ENCODE results near the gene KIF1B.
"Not testable (repeated sequence)": the region's sequence is repeated elsewhere in the genome, so short reads cannot be mapped to it uniquely, and the experiment has no call there.

KIF1B gene

GRCh38 chr1:10398278-10398733 lies 187.9 kb downstream of the KIF1B start:
- DNase-seq, result no peak

DNA sequence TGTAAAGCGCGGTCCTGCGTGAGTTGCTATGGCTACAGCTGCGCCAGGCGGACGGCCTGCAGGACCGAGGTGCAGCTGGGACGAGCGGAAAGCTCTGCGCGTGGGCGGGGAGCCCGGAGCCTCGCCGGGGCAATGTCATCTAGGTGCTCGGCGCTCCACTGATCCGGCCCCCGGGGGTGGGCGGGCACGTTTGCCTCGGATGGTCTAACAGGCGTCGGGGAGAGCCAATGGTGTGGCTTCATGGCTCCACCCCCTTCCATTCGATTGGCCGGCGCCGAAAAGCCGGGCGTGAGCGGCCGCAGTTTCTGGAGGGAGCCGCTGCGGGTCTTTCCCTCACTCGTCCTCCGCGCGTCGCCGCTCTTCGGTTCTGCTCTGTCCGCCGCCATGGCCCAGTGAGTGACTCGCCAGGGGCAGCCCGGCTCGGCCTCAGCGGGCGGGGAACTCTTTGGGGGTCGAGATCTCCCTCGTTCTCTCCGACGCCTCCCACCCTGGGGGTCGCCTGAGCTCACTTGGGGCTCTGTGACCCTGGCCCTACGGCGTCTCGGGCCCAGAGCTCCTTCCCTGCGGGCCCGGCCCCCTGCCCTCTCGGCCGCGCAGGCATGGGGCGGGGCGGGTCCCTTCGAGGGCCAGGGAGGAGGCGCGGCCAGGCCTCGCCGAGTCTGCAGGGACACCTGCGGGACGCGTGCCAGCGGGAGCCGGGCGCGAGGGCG lies 188.5 kb downstream of the KIF1B start, which contains the start of gene PGD:
TSS of gene PGD (plus strand) at position 331 of the 710 bp plus-strand sequence. CDS start at position 385, 54 bp downstream.
- peak; percentile 80 for DNase-seq

GRCh38 chr1:10399444-10399941 lies 189.1 kb downstream of the KIF1B start:
- DNase-seq, result no peak

GRCh38 chr1:10400013-10400412 lies 189.6 kb downstream of the KIF1B start:
- DNase-seq, result no peak

GRCh38 chr1:10401281-10401680 lies 190.9 kb downstream of the KIF1B start:
- no peak for DNase-seq

- no peak for DNase-seq
Observed at GRCh38 chr1:10402729-10403274, 192.4 kb downstream of the KIF1B start.

- DNase-seq, result no peak
Observed at GRCh38 chr1:10407201-10407600, 196.8 kb downstream of the KIF1B start.

- DNase-seq, result no peak
Observed at GRCh38 chr1:10415211-10415930, 205.0 kb downstream of the KIF1B start.

- DNase-seq, result not testable (repeated sequence)
Observed at GRCh38 chr1:10415967-10416366, 205.6 kb downstream of the KIF1B start.

DNA sequence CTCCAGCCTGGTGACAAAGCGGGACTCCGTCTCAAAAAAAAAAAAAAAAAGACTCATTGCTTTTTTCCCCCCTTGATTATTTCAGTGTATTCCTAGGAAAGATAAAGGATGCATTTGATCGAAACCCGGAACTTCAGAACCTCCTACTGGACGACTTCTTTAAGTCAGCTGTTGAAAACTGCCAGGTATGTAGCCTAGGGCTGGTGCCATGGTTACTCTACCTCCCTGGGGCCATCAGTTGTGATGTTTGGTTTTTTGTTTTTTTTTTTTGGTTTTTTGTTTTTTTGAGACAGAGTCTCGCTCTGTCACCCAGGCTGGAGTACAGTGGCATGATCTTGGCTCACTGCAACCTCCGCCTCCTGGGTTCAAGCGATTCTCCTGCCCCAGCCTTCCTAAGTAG lies 208.4 kb downstream of the KIF1B start:
- DNase-seq, result not testable (repeated sequence)

DNA sequence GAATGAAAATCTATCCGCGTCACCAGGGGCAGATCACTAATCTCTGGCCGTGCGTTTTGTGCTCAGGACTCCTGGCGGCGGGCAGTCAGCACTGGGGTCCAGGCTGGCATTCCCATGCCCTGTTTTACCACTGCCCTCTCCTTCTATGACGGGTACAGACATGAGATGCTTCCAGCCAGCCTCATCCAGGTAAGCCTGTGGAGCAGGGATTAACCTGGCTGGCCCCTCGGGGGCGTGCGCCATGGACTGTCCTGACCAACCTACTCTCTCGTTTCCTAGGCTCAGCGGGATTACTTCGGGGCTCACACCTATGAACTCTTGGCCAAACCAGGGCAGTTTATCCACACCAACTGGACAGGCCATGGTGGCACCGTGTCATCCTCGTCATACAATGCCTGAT lies 209.0 kb downstream of the KIF1B start:
- no peak for DNase-seq

- no peak for DNase-seq
Observed at GRCh38 chr1:10421637-10422036, 211.3 kb downstream of the KIF1B start.

GRCh38 chr1:10424034-10424433 lies 213.7 kb downstream of the KIF1B start:
- no peak for DNase-seq

DNA sequence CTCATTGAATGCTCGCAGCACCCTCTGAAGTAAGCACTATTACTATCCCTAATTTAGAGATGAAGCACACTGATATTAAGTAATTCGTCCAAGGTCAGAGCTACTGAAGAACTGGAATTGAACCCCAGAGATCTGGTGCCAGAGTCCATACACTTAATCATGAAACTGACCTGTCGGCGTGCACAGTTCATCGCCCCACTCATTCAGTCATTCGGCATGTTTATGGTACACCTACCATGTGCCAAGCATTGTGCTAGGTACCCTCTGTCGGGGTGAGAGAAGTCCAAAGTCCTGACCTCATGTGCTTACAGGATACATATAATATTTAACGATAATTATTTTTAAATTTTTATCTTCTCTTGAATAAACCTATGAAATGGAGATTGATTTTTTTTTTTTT lies 214.3 kb downstream of the KIF1B start:
- DNase-seq, result no peak

- DNase-seq, result not testable (repeated sequence)
Observed at GRCh38 chr1:10425826-10426534, 215.6 kb downstream of the KIF1B start.

GRCh38 chr1:10426535-10426848 lies 216.1 kb downstream of the KIF1B start:
- not testable (repeated sequence) for DNase-seq

DNA sequence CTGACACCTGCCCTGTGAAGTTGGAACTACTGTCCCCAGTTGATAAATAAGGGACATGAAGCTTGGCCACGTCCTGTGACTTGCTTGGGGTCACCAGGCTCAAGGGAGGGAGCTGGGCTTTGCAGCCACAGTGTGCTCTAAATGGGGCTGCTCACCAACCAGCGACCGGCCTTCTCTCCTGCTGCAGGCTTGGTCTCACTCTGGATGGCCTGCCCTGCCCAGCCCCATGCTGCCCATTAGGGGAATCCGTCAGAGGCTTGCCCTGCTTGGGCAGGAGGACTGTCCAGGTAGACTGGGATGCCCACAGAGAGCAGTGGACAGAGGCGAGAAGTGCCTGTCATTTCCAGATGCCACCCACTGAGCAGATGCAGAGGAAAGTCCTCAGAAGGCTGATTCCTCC lies 218.6 kb downstream of the KIF1B start:
- DNase-seq, result no peak

DNA sequence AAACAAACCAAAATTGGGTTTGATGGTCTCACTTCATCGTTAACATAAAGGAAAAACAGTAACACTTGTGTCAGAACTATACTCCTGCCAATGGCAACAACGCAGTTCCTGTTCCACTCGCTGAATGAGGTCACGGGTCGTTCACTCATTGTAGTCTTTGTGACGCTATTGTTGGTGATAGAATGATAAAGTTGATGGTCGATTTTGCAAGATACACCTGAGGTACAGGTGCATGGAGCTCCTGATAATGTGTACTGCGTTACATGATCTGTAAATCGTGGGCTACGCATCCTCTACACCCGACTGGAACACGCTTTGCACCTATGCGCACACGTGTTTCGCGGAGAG lies 219.5 kb downstream of the KIF1B start:
- no peak for DNase-seq

- DNase-seq, result peak; percentile 77
Observed at GRCh38 chr1:10430216-10431069, 220.1 kb downstream of the KIF1B start, which contains the start of gene CENPS. Gene CENPS (plus strand): TSS chr1:10430433. CDS start chr1:10430518, 85 bp downstream.
